IgD-negative memory B cell (primary cell): ENCODE results near the gene DGKI. TPM values are rescaled to one million over a fixed set of nuclear protein-coding genes. Genes with fewer than 3 reads are reported as not detected.
A peak's percentile ranks its signal among the peaks of the same experiment; 100 is the strongest.

ENCODE experiments used
- H3K27ac Mint-ChIP-seq, 3 donors: one replicate each; pipeline ENCODE4 v1.8.0; 2020 to 2022; ENCODE audit warnings: mild to moderate bottlenecking in 3 of 3, mixed read lengths in 3 of 3, moderate library complexity in 1 of 3
- H3K27me3 Mint-ChIP-seq: one replicate; pipeline ENCODE4 v1.8.0; 2021; ENCODE audit warnings: mixed read lengths
- H3K36me3 Mint-ChIP-seq: one replicate; pipeline ENCODE4 v1.8.0; 2020; ENCODE audit warnings: mild to moderate bottlenecking, mixed read lengths
- H3K4me1 Mint-ChIP-seq, 3 donors: one replicate each; pipeline ENCODE4 v1.8.0; 2020 to 2022; ENCODE audit warnings: mixed read lengths in 3 of 3, mild to moderate bottlenecking in 1 of 3
- H3K4me3 Mint-ChIP-seq, 4 donors: one replicate each; pipeline ENCODE4 v1.8.0; 2020 to 2022; ENCODE audit warnings: mild to moderate bottlenecking in 4 of 4, mixed read lengths in 4 of 4, moderate library complexity in 3 of 4
- H3K9me3 Mint-ChIP-seq, 3 donors: one replicate each; pipeline ENCODE4 v1.8.0; 2020 to 2021; ENCODE audit warnings: mixed read lengths in 3 of 3, mild to moderate bottlenecking in 1 of 3
- polyA plus RNA-seq: library from polyadenylated mRNA; unstranded; fragments of 300-500 nt; fragmentation: Illumina TruSeq; gene quantifications from one replicate; pipeline ENCODE4 v1.2.3, GENCODE V29; 2021

The DGKI gene
- polyA plus RNA-seq, 1 donor from 2014 or later = not detected

DNA sequence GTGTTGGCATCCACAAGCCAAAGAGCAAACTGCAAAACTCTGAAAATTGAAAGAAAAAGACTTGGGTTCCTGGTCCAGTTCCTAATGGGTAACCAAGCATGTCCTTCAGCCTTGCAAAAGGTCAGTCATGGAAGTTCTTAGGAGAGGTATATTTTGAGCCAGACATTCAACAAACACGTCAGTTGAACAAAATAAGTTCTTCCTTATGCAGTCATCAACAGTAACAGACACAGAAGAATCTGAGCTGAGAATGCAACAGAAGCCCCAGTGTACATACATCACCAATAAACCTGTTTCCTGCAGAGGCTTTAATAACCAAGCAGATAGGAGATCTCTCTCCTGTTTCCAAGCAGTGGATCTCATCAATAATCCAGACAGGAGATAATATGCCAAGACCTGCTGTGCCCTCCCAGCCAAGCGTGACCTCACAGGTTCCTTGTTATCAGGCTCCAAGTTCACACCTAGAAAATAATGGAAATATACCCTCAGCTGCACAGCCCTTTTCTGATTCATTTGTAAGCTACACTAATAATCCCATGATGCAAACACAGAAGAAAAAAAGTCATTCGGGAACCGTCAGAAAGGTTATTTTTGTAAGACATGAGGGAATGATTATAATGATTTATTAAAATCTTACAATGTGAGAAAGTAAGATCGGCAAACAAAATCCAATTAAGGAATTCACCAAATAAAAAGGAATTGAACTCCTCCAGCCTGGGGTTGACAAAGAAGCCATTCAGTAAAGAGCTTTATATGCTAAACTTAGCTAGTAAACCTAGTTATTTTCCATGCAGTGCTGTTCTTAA lies 90.7 kb downstream of the DGKI start:
- Mint-ChIP-seq H3K4me1 (no peaks in the 10 kb centered on the region), H3K4me3 (no peak overlapping the region), H3K27me3 (peaks cover 6% of the 10 kb centered on the region), H3K36me3 (no peaks in the 10 kb centered on the region), H3K27ac (no peak overlapping the region), H3K9me3 (peaks cover 0 to 2% (median 2%) of the 10 kb centered on the region in 3 donors)

DNA sequence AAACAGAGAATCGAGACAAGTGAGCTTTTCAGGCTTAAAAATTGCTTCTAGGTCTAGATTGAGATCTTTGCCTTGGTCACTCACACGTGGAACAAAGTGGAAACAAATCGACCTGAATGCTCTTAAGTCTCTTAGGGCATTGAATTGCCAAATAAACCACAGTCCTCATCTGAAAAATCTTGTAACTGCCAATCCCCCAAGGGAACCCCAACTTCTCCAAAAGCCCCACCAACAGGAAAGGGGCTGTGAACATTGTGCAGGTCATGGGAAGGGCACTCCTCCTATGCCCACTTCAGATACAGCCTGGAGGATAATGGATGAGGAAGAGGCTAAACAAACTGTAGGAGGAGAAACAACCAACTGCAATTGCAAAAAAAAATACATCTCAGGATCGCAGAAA lies 91.3 kb downstream of the DGKI start:
- peaks cover 6% of the 10 kb centered on the region for H3K27me3 Mint-ChIP-seq
- no peaks in the 10 kb centered on the region for H3K4me1 Mint-ChIP-seq
- no peak overlapping the region for H3K4me3 Mint-ChIP-seq
- peak overlapping the region in 1 of 3 donors; percentile 37 for H3K27ac Mint-ChIP-seq
- H3K36me3 Mint-ChIP-seq = no peaks in the 10 kb centered on the region
- H3K9me3 Mint-ChIP-seq = peaks cover 0 to 2% (median 0%) of the 10 kb centered on the region in 3 donors

- Mint-ChIP-seq H3K4me3 (no peak overlapping the region), H3K4me1 (no peaks in the 10 kb centered on the region), H3K27ac (no peak overlapping the region), H3K9me3 (peaks cover 0 to 2% (median 0%) of the 10 kb centered on the region in 3 donors), H3K27me3 (peaks cover 6% of the 10 kb centered on the region), H3K36me3 (no peaks in the 10 kb centered on the region)
Measured at GRCh38 chr7:137753948-137754851, 92.6 kb downstream of the DGKI start.

GRCh38 chr7:137753575-137753947 lies 93.2 kb downstream of the DGKI start:
- Mint-ChIP-seq H3K9me3 (peaks cover 0 to 2% (median 0%) of the 10 kb centered on the region in 3 donors), H3K36me3 (no peaks in the 10 kb centered on the region), H3K27ac (no peak overlapping the region), H3K27me3 (peaks cover 6% of the 10 kb centered on the region), H3K4me1 (no peaks in the 10 kb centered on the region), H3K4me3 (no peak overlapping the region)

DNA sequence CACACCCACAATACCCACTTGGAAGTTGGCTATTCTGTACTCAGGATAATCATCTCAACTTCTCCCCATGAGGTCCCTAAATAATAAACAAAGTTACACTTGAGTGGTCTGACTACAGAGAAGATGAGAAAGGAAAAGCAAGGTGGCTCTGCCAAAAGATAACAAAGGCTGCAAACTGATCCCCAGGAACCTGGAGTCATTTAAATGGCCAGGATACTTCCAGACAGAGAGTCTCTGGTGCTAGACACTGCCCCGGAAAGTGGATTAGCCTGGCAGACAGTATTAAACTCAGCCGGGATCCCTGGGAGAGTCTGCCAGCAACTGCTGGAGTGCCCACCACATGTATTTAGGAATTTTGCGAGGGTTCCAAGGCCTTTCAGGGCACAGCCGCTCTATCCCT lies 93.7 kb downstream of the DGKI start:
- Mint-ChIP-seq H3K4me1 (no peaks in the 10 kb centered on the region), H3K36me3 (no peaks in the 10 kb centered on the region), H3K27me3 (peaks cover 6% of the 10 kb centered on the region), H3K27ac (no peak overlapping the region), H3K9me3 (peaks cover 0 to 2% (median 0%) of the 10 kb centered on the region in 3 donors), H3K4me3 (no peak overlapping the region)

GRCh38 chr7:137751361-137752009 lies 95.3 kb downstream of the DGKI start:
- H3K27ac Mint-ChIP-seq = no peak overlapping the region
- no peaks in the 10 kb centered on the region for H3K4me1 Mint-ChIP-seq
- no peak overlapping the region for H3K4me3 Mint-ChIP-seq
- peaks cover 0 to 2% (median 0%) of the 10 kb centered on the region in 3 donors for H3K9me3 Mint-ChIP-seq
- no peaks in the 10 kb centered on the region for H3K36me3 Mint-ChIP-seq
- H3K27me3 Mint-ChIP-seq = peaks cover 6% of the 10 kb centered on the region

- H3K27ac Mint-ChIP-seq = no peak overlapping the region
- no peaks in the 10 kb centered on the region for H3K4me1 Mint-ChIP-seq
- no peaks in the 10 kb centered on the region for H3K27me3 Mint-ChIP-seq
- H3K4me3 Mint-ChIP-seq = no peak overlapping the region
- H3K36me3 Mint-ChIP-seq = no peaks in the 10 kb centered on the region
- peaks cover 0 to 4% (median 4%) of the 10 kb centered on the region in 3 donors for H3K9me3 Mint-ChIP-seq
Measured at GRCh38 chr7:137747359-137748031, 99.3 kb downstream of the DGKI start.

- Mint-ChIP-seq H3K4me3 (no peak overlapping the region), H3K9me3 (peaks cover 0 to 4% (median 4%) of the 10 kb centered on the region in 3 donors), H3K4me1 (no peaks in the 10 kb centered on the region), H3K36me3 (peaks cover 2% of the 10 kb centered on the region), H3K27me3 (peaks cover 2% of the 10 kb centered on the region), H3K27ac (no peak overlapping the region)
Measured at GRCh38 chr7:137743021-137743420, 103.8 kb downstream of the DGKI start.

DNA sequence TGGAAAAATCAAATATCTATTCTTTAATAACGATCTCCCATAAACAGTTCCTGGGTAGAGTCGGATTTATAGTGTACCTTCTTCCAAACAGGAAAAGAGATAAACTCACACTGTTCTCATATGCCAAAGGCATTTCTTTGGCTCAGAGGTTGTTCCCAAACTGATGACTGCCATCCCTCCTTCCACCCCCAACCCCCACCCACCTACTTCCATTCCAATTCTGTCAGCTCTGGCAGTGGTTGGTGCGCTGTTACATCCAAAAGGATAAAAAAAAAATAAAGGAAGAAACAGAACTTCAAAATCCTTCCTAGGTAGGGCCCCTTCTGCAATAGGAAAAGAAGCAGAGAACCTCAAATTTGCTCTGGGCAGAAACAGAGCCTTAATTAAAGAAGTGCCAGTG lies 104.7 kb downstream of the DGKI start:
- Mint-ChIP-seq H3K36me3 (peaks cover 2% of the 10 kb centered on the region), H3K9me3 (peaks cover 0 to 4% (median 4%) of the 10 kb centered on the region in 3 donors), H3K4me1 (no peaks in the 10 kb centered on the region), H3K27ac (no peak overlapping the region), H3K27me3 (peaks cover 2% of the 10 kb centered on the region), H3K4me3 (no peak overlapping the region)

- Mint-ChIP-seq H3K36me3 (peaks cover 2% of the 10 kb centered on the region), H3K4me3 (no peak overlapping the region), H3K27me3 (peaks cover 2% of the 10 kb centered on the region), H3K9me3 (peaks cover 0 to 4% (median 4%) of the 10 kb centered on the region in 3 donors), H3K4me1 (no peaks in the 10 kb centered on the region), H3K27ac (no peak overlapping the region)
Measured at GRCh38 chr7:137741443-137741842, 105.3 kb downstream of the DGKI start.

GRCh38 chr7:137734221-137734620 lies 112.6 kb downstream of the DGKI start:
- Mint-ChIP-seq H3K4me1 (no peaks in the 10 kb centered on the region), H3K36me3 (peaks cover 2% of the 10 kb centered on the region), H3K27ac (no peak overlapping the region), H3K9me3 (no peaks in the 10 kb centered on the region), H3K27me3 (peaks cover 2% of the 10 kb centered on the region), H3K4me3 (no peak overlapping the region)

GRCh38 chr7:137732168-137732567 lies 114.6 kb downstream of the DGKI start:
- H3K27me3 Mint-ChIP-seq = no peaks in the 10 kb centered on the region
- no peaks in the 10 kb centered on the region for H3K36me3 Mint-ChIP-seq
- no peaks in the 10 kb centered on the region for H3K4me1 Mint-ChIP-seq
- H3K9me3 Mint-ChIP-seq = no peaks in the 10 kb centered on the region
- H3K27ac Mint-ChIP-seq = no peak overlapping the region
- no peak overlapping the region for H3K4me3 Mint-ChIP-seq

DNA sequence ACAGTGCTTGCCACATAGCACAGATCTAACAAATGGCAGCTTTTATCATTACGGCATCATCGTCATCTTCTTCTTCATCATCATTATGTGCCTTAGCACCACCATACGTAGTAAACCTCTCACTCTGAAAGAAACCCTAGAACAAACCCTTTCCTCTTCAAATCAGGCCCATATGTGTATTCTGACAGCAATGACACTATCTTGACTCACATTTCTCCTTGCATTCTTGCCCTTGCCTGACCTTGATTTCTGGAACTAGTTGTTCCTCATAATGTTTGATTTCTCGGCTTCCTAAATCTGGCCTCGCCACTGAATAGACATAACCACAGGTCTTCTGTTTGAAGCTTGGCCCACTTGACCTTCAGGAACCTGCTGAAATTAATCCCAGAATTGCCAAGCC lies 115.3 kb downstream of the DGKI start:
- H3K9me3 Mint-ChIP-seq = no peaks in the 10 kb centered on the region
- no peaks in the 10 kb centered on the region for H3K27me3 Mint-ChIP-seq
- H3K27ac Mint-ChIP-seq = no peak overlapping the region
- no peaks in the 10 kb centered on the region for H3K36me3 Mint-ChIP-seq
- no peak overlapping the region for H3K4me3 Mint-ChIP-seq
- H3K4me1 Mint-ChIP-seq = no peaks in the 10 kb centered on the region

GRCh38 chr7:137728426-137728825 lies 118.3 kb downstream of the DGKI start:
- H3K36me3 Mint-ChIP-seq = peaks cover 3% of the 10 kb centered on the region
- no peaks in the 10 kb centered on the region for H3K27me3 Mint-ChIP-seq
- no peaks in the 10 kb centered on the region for H3K4me1 Mint-ChIP-seq
- no peak overlapping the region for H3K27ac Mint-ChIP-seq
- no peak overlapping the region for H3K4me3 Mint-ChIP-seq
- peaks cover 0 to 6% (median 0%) of the 10 kb centered on the region in 3 donors for H3K9me3 Mint-ChIP-seq
